Activated T-helper 1 cell treated with anti-CD3 and anti-CD28 coated beads, Interleukin-2, amount 50 U/mL, for 16 hours (primary cell): ENCODE measurements around the gene SELENOK.

ENCODE experiments used
- DNase-seq, 2 donors: peaks; one replicate each; pipeline ENCODE4 v3.0.0-alpha.2; 2020; ENCODE audit warnings: low read depth in 1 of 2, low spot score in 1 of 2

The SELENOK gene

DNA sequence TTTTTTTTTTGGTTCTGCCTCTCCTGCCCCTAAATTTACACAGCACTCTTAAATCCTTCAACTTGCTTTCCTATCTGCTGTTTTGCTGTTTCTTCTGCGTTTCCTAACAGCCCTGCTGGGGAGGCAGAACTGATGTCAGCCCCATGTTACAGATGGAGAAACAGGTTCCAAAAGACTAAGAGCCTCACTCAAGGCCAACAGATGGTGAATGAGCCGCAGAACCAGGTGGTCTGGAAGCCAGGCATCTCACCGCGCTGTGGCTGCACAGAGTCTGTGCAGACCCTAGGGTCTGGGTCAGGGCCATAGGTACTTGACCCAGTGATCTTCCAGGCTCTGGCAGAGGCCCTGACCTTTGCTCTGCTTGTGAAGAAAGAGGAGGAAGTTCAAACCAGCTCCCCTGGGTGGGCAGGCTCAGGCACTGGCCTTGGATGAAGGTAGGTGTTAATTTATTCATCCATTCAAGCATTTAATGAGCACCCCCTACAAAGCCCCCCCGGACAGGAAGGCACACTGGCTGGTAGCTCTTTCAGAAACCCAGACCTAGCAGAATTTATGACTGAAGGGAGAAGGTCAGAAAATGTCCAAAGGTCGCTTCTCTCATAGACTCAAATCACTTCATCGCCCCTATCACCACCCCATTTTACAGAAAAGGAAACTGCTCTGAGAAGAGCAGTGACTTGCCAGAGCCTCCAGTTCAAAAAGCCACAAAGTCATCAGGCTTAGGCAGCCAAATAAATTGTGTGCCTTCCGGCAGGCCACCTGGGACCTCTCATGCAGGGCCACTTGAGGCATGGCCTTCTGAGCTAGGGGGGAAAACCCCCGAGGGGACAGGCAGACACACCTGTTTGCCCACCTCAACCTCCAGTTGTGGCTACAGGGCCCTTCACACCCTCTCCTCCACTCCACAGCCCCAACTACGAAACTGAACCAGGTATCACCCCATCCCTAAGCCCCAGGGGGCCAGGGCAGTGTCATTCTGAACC, 48.2 kb downstream of the SELENOK start:
- DNase-seq, result no peak

DNA sequence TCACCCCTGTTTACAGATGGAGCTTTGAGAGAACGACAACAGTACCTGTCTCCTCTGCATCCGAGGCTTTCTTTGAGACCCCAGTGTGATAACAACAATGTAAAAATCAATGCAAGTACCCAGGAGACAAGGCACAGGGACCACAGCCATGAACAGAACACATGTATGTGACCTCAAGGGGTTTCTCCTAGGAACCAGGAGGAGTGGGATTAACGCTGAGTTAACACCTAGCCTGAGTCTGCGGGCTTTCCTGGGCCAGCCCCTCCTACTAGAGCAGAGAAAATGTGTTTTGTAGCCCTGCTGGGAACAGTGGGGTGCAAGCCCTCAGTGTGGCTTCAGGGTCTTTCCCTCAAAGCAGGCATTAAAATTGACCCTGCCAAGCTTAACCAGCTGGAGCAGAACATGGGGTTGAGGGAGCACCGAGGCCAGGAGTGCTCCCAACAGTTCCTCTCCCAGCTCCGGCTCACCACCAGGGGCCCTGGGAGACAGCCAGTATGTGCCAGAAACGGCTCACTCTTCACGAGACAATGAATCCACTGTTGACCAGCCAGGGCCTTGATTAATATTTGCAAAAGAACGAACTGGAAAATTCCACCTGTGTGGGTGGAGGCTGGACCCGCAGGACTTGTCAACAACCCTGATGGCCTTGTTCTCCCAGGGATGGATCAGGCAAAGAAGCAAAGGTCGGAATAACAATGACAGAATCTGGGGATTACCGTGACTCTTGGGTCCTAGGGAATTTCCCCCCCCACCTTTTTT, 49.0 kb downstream of the SELENOK start:
- DNase-seq, result no peak

DNA sequence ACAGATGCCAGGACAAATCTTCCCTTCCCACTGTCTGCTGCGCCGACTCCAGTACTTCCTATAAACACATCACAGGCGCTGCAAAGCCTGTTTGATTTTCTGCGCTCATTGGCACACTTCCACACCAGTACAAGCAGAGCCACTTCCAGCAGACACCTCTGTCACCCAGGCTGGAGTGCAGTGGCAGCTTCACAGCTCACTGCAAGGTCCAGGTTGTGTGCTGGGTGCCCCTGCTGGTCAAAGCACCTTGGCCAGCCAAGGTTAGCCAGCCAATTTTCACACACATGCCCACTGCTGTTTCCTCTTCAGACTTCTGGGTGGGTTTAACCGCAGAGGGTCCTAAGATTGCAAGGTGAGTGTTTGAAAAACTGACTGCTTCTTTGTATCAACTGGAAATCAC, 50.4 kb downstream of the SELENOK start:
- DNase-seq, result no peak

- no peak for DNase-seq
These were observed 54.3 kb downstream of the SELENOK start for GRCh38 chr3:53837331-53837730.

DNA sequence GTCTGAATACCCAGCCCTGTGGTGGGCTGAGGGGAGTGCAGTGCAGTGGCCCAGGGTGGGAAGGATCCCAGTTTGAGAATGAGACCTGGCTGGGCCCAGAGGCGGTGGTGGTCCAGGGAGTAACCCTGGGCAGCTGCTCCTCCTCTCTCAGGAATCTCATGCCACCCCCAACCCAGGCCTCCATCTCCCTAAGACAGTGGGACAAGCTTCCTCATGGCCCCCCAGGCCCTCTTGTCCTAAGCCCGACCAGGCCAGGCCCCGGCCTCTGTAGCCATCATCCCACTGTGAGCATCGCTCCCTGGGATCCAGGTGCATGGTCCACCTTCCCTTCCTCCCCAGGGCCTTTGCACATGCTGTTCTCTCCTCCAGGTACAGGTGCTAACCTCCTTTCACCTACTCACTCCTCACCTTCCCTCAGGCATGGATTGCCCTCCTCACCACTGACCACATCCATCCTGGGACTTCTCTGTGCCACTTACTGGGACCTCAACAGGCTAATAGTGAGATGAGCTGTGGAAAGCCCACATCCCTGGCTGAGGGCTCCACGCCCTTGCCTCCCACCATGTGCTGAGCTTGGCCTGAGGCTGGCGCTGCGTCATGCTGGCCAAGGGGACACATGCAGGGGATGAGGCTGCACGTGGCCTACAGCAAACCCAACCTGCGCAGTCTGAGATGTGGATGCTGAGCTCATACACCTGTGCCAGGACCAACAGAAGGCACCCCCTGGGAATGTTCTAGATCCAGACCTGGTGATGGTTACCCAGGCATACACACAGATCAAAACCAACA, 55.4 kb downstream of the SELENOK start:
- DNase-seq, result no peak

- DNase-seq, result no peak
These were observed 56.4 kb downstream of the SELENOK start for GRCh38 chr3:53835257-53835656.

- no peak for DNase-seq
These were observed 57.1 kb downstream of the SELENOK start for GRCh38 chr3:53834429-53835095.
